Coronary artery (tissue), 2 donors: ENCODE measurements around the gene R3HDM4.
A peak's percentile ranks its signal among the peaks of the same experiment; 100 is the strongest.

Experiments
- DNase-seq: peaks from one replicate; pipeline ENCODE4 v3.0.0-alpha.2; 2017; ENCODE audit warnings: low spot score
- H3K27ac ChIP-seq, 2 donors: fragments of 200-600 bp; sonication (generic); one replicate each; pipeline ENCODE4 v1.5.1; 2016 to 2019
- H3K4me3 ChIP-seq: fragments of 200-600 bp; sonication (generic); 2 replicates; pipeline ENCODE4 v1.5.1; 2016; ENCODE audit warnings: mild to moderate bottlenecking, moderate library complexity
- TF ChIP-seq, protein P1 (sequence below): fragments of 200-600 bp; sonication (generic); IDR thresholded peaks from one replicate; pipeline ENCODE4 v1.5.1; 2019; ENCODE audit warnings: antibody characterized with exemption

R3HDM4 gene

DNA sequence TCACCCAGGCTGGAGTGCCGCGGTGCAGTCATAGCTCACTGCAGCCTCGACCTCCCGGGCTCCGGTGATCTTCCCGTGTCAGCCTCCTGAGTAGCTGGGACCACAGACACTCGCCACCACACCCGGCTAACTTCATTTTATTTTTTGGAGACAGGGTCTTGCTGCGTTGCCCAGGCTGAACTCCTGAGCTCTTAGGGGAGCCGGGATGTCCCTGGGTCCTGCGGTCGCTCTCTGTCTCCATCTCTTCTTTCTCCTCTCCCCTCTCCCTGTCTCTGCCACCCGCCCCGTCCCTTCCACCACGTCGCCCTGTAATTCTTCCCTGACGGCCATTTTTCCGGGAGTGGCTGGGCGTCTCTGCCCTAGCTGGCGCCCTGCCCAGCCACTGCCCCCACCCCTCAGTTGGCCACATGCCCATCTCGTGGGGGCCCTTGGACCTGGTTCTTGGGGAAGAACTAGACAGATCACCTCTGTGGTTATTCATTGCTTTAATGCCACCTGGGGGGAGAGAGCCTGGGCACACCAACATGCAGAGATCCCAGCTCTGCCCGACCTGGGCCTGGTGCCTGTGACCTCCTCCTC, 31.7 kb upstream of the R3HDM4 start:
- no peak overlapping the region for H3K4me3 ChIP-seq
- no peak for DNase-seq
- TF ChIP-seq, protein P1, sequence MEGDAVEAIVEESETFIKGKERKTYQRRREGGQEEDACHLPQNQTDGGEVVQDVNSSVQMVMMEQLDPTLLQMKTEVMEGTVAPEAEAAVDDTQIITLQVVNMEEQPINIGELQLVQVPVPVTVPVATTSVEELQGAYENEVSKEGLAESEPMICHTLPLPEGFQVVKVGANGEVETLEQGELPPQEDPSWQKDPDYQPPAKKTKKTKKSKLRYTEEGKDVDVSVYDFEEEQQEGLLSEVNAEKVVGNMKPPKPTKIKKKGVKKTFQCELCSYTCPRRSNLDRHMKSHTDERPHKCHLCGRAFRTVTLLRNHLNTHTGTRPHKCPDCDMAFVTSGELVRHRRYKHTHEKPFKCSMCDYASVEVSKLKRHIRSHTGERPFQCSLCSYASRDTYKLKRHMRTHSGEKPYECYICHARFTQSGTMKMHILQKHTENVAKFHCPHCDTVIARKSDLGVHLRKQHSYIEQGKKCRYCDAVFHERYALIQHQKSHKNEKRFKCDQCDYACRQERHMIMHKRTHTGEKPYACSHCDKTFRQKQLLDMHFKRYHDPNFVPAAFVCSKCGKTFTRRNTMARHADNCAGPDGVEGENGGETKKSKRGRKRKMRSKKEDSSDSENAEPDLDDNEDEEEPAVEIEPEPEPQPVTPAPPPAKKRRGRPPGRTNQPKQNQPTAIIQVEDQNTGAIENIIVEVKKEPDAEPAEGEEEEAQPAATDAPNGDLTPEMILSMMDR, result no peak
- H3K27ac ChIP-seq, result no peak overlapping the region

DNA sequence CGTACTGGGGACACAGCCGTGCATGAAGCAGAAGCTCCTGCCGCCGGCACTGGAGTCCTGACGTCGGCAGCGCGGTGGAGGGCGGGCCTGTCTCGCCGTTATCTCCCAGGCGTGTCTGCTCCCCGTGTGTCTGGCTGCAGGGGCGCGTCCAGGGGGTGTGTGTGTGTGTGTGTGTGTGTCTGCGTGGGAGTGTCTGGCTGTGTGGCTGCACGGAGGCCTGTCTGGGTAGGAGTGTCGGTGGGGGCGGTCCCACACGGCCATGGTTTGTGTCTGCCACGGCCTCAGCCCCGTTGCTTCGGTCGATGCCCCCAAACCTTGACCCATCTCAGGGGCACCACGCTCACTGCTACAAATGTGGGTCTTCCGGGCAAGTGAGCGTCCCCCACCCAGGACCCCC, 31.1 kb upstream of the R3HDM4 start:
- no peak overlapping the region for H3K27ac ChIP-seq
- TF ChIP-seq, protein P1, result no peak
- DNase-seq, result no peak
- no peak overlapping the region for H3K4me3 ChIP-seq

DNA sequence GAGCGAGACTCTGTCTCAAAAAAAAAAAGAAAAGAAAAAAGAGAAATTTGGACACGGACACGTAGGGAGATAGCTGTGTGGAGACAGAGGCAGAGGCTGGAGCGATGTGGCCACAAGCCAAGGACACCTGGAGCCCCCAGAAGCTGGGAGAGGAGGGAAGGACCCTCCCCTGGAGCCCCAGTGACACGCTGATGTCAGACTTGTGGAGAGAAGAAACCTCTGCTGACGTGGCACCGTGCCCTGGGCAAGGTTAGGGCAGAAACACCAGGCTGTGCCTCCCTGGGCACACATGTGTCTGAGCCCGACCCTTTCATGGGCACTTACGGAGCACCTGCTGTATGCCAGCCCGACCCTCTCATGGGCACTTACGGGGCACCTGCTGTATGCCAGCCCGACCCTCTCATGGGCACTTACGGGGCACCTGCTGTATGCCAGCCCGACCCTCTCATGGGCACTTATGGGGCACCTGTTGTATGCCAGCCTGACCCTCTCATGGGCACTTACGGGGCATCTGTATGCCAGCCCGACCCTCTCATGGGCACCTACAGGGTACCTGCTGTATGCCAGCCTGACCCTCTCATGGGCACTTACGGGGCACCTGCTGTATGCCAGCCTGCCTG, 30.6 kb upstream of the R3HDM4 start:
- Histone ChIP-seq H3K27ac (no peak overlapping the region), H3K4me3 (no peak overlapping the region)
- no peak for DNase-seq
- TF ChIP-seq, protein P1, result no peak

DNA sequence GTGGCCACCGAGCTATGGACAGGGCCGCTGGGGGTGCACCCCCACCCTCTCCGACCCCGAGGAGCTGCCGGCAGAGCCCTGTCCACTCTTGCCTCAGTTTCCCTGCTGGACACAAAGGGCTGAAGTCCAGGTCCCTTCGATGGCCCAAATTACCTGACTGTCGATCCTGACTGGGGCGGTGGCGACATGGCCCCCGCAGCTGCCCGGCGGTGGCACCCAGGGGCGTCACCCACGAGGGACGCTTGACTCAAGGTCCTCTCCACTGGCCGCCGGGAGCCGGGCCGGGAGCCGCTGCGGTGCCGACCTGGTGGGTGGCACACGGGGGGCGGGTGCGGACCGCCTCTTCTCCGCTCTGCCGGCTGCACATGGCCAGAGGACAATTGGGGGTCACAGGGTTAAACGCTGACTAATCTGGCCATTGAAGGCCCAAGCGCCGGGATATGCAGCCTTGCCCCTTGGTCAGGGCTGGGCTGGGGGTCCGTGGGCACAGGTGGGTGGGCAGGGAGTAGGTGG, 29.2 kb upstream of the R3HDM4 start:
- no peak overlapping the region for H3K27ac ChIP-seq
- DNase-seq, result no peak
- TF ChIP-seq, protein P1, result no peak
- no peak overlapping the region for H3K4me3 ChIP-seq

DNA sequence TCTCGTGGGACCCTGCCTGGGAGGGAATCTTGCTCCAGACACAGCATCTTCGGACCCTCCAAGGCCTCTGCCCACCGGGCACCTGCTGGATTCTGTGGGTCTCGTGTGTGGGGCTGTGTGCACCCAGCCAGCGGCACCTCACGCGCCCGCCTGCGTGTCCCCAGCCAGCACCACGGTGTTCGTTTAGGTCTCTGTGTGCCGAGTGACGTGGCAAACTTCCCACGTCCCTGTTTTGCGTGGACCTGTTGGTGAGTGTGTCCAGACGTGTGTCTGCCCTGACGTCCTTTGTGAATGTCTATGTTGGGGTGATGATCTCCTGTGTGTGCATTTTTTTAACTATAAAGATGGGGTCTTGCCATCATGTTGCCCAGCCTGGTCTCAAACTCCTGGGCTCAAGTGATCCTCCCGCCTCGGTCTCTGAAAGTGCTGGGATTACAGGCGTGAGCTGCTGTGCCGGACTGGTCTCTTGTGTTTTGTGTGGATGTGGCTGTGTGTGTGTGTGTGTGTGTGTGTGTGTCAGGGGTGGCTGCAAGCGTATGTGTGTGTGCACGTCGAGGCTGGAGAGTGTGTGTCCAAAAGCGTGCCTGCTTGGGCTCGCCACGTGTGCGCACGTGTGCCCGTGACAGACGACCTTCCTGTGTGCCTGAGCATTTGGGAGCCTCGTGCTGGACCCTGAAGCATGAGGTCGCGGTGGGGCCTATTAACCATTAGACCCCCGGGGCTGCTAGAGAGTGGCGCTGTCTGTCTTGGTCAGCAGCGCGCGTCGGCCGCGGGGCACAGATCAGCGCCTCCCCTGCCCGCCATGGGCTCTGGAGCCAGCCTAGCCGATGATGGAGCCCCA, 28.5 kb upstream of the R3HDM4 start:
- no peak for DNase-seq
- TF ChIP-seq, protein P1, result no peak
- Histone ChIP-seq H3K27ac (peak overlapping the region; percentile 85 to 90), H3K4me3 (peak overlapping the region; percentile 69)

DNA sequence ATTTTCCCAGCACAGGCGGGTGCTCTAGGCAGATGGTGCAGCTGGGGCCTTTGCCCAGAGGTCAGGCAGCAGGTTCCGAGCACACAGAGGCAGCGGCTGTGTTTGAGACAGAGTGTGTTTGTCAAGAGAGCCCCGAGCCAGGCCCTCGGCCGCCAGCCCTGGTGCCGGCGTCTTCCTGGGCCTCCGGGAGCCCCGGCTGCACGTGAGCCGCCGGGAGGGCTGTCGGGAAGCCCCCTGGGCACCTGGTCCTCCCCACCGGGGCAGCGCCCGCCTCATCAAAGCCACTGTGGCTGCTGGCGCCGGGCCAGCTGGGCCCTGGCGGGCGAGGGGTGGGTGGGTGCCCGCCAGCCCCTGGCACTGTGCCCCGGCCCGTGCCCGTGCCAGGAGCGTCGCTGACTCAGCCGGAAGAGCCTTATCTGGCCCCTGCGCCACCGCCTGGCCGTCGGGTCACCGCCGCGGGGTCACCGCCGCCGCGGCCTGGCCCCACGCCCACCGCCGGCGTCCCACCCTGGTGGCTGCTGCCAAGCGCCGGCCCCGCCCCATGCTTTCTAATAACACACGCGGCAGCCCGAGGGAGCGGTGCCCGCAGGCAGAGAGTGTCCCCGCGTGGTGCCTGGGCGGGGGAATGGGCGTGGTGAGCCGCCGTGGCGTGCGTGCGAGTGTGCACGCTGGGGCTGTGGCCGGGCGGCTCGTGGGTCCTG, 27.7 kb upstream of the R3HDM4 start:
- Histone ChIP-seq H3K4me3 (peak overlapping the region; percentile 69), H3K27ac (peak overlapping the region; percentile 85 to 90)
- TF ChIP-seq, protein P1, result no peak
- no peak for DNase-seq
